ENCODE results near the gene TNFSF15.

DNA sequence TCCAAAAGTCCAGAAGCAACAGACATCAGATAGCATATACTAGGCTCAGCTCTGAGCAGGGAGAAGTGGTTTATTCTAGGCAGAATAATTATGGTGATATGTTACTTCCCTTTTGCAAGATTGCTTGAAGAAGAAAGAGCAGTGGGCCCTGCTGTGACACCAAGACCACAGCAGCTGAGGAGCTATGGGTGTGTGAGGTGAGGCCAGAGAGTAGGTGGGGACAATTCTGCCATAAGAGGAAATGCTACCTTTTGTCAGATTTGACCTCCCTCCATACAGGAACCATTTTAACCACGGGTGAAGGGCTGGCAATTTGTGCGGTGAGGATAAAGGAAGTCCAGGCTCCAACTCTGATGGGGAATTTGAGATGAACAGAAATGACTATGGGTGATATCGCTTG is 51.3 kb downstream of the TNFSF15 start:
- TF ChIP-seq POLR2AphosphoS5 (IDR thresholded peaks at IDR 0.05) (no peak), EP300 (IDR thresholded peaks at IDR 0.05) (no peak)
- TF ChIP-seq, protein P1, sequence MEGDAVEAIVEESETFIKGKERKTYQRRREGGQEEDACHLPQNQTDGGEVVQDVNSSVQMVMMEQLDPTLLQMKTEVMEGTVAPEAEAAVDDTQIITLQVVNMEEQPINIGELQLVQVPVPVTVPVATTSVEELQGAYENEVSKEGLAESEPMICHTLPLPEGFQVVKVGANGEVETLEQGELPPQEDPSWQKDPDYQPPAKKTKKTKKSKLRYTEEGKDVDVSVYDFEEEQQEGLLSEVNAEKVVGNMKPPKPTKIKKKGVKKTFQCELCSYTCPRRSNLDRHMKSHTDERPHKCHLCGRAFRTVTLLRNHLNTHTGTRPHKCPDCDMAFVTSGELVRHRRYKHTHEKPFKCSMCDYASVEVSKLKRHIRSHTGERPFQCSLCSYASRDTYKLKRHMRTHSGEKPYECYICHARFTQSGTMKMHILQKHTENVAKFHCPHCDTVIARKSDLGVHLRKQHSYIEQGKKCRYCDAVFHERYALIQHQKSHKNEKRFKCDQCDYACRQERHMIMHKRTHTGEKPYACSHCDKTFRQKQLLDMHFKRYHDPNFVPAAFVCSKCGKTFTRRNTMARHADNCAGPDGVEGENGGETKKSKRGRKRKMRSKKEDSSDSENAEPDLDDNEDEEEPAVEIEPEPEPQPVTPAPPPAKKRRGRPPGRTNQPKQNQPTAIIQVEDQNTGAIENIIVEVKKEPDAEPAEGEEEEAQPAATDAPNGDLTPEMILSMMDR (IDR thresholded peaks at IDR 0.05) = no peak
